ENCODE measurements around the gene SULT2B1. TPM values are rescaled to one million over a fixed set of nuclear protein-coding genes. Genes with fewer than 3 reads are reported as not detected.

Gene SULT2B1
- total RNA-seq, 2 experiments from 2014 or later = not detected

- no peak for TF ChIP-seq CTCF (IDR thresholded peaks at IDR 0.05)
- H3K27me3 Mint-ChIP-seq = no peaks in the 10 kb centered on the region
- no peak for DNase-seq
- CTCF ChIA-PET = interaction anchor here (3.4 kb wide), 1 partner anchor 12 kb away, joined by 13 read pairs; no protein-coding TSS in a partner anchor
- H3K27ac Mint-ChIP-seq = peak overlapping the region; percentile 87
- POLR2A ChIA-PET = no interaction called here
- H3K9me3 Mint-ChIP-seq = no peaks in the 10 kb centered on the region
- intact Hi-C loops (cut with micrococcal nuclease) = no loop called here
- no peaks in the 10 kb centered on the region for H3K36me3 Mint-ChIP-seq (ENCODE audit: low read depth)
- no peaks in the 10 kb centered on the region for H3K4me1 Mint-ChIP-seq (ENCODE audit: low read depth)
- ATAC-seq = no peak
- peak overlapping the region; percentile 71 for H3K4me3 Mint-ChIP-seq
These were observed 44.3 kb downstream of the SULT2B1 start for GRCh38 chr19:48596237-48596636.

- peak; percentile 70 for DNase-seq
- intact Hi-C loops (cut with micrococcal nuclease) = no loop called here
These were observed 44.9 kb downstream of the SULT2B1 start for GRCh38 chr19:48596679-48597465.

GRCh38 chr19:48598996-48599700, 47.2 kb downstream of the SULT2B1 start:
- no peak overlapping the region for H3K27ac Mint-ChIP-seq
- ChIA-PET CTCF (interaction anchor here (0.8 kb wide), 1 partner anchor 10 kb away, joined by 4 read pairs; no protein-coding TSS in a partner anchor), POLR2A (interaction anchor here (1.3 kb wide), 1 partner anchor 16 kb away, joined by 5 read pairs; the partner anchor contains the start of gene FAM83E)
- no peak for TF ChIP-seq CTCF (IDR thresholded peaks at IDR 0.05)
- intact Hi-C loops (cut with micrococcal nuclease) = no loop called here
- H3K36me3 Mint-ChIP-seq (ENCODE audit: low read depth) = no peaks in the 10 kb centered on the region
- H3K4me3 Mint-ChIP-seq = no peak overlapping the region
- H3K4me1 Mint-ChIP-seq (ENCODE audit: low read depth) = no peaks in the 10 kb centered on the region
- ATAC-seq = no peak
- H3K9me3 Mint-ChIP-seq = no peaks in the 10 kb centered on the region
- H3K27me3 Mint-ChIP-seq = no peaks in the 10 kb centered on the region
- no peak for DNase-seq

More at GRCh38 chr19:48596679-48597465, 44.9 kb downstream of the SULT2B1 start:
- Mint-ChIP-seq H3K4me1 (ENCODE audit: low read depth) (no peaks in the 10 kb centered on the region), H3K9me3 (no peaks in the 10 kb centered on the region), H3K36me3 (ENCODE audit: low read depth) (no peaks in the 10 kb centered on the region), H3K4me3 (peak overlapping the region; percentile 71), H3K27me3 (no peaks in the 10 kb centered on the region), H3K27ac (peak overlapping the region; percentile 87)
- TF ChIP-seq CTCF (IDR thresholded peaks at IDR 0.05) = no peak
- ChIA-PET POLR2A (interaction anchor here (1.1 kb wide), 1 partner anchor 20 kb away, joined by 4 read pairs; no protein-coding TSS in a partner anchor), CTCF (interaction anchor here (3.4 kb wide), 1 partner anchor 12 kb away, joined by 13 read pairs; no protein-coding TSS in a partner anchor)
- peak; percentile 79 for ATAC-seq

GRCh38 chr19:48600679-48601417, 48.9 kb downstream of the SULT2B1 start:
- Mint-ChIP-seq H3K27me3 (no peaks in the 10 kb centered on the region), H3K4me1 (ENCODE audit: low read depth) (no peaks in the 10 kb centered on the region), H3K27ac (no peak overlapping the region), H3K4me3 (no peak overlapping the region), H3K9me3 (no peaks in the 10 kb centered on the region), H3K36me3 (ENCODE audit: low read depth) (no peaks in the 10 kb centered on the region)
- TF ChIP-seq CTCF (IDR thresholded peaks at IDR 0.05) = no peak
- DNase-seq (no peak), ATAC-seq (no peak)
- POLR2A ChIA-PET = interaction anchor here (1.3 kb wide), 1 partner anchor 14 kb away, joined by 5 read pairs; the partner anchor contains the start of gene FAM83E
- CTCF ChIA-PET = interaction anchor here (1.1 to 2.8 kb wide), 2 partner anchors 12 to 194 kb away, joined by 3 to 9 read pairs; no protein-coding TSS in a partner anchor
- intact Hi-C loops (cut with micrococcal nuclease) = no loop called here

All from activated CD8-positive, alpha-beta T cell treated with anti-CD3 and anti-CD28 coated beads for 36 hours (primary cell).